Suprapubic skin (tissue), 4 donors: ENCODE results near the gene KIAA1217.

Source experiments
- EP300 ChIP-seq: sonication (generic); formaldehyde crosslinking; IDR thresholded peaks from one replicate; pipeline ENCODE4 v1.6.1; 2017; ENCODE audit warnings: antibody characterized with exemption
- POLR2AphosphoS5 ChIP-seq, 3 donors: sonication (generic); formaldehyde crosslinking; IDR thresholded peaks; one replicate each; pipeline ENCODE4 v1.6.1; 2017; ENCODE audit warnings: antibody characterized with exemption in 3 of 3
- TF ChIP-seq, protein P1 (sequence below), 2 donors: fragments of 200-600 bp in 1 of 2; fragments of 450-650 bp in 1 of 2; sonication (generic) in 1 of 2; IDR thresholded peaks; one replicate each; pipeline ENCODE4 v1.5.1; 2016 to 2019; ENCODE audit warnings: antibody characterized with exemption in 2 of 2, mild to moderate bottlenecking in 1 of 2, moderate library complexity in 1 of 2

DNA sequence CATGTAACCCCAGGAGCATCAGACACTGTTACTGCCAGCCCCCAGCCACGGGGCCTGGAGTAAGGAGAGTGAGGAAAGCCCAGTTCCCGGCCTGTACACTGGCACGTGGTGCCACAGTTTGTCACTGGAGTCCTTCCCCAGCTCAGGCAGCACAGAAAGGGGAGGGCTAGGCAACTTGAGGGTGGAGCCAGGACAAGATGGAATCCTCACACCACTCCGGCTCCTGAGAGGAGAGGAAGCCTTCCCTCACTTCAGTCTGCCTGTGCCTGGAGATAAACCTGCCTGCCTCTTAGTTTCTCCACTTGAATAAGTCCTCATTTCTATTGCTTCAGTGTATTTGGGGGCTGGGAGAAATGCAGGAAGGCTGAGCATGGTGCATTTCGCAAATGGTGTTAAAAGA lies 176.0 kb downstream of the KIAA1217 start:
- TF ChIP-seq, protein P1, sequence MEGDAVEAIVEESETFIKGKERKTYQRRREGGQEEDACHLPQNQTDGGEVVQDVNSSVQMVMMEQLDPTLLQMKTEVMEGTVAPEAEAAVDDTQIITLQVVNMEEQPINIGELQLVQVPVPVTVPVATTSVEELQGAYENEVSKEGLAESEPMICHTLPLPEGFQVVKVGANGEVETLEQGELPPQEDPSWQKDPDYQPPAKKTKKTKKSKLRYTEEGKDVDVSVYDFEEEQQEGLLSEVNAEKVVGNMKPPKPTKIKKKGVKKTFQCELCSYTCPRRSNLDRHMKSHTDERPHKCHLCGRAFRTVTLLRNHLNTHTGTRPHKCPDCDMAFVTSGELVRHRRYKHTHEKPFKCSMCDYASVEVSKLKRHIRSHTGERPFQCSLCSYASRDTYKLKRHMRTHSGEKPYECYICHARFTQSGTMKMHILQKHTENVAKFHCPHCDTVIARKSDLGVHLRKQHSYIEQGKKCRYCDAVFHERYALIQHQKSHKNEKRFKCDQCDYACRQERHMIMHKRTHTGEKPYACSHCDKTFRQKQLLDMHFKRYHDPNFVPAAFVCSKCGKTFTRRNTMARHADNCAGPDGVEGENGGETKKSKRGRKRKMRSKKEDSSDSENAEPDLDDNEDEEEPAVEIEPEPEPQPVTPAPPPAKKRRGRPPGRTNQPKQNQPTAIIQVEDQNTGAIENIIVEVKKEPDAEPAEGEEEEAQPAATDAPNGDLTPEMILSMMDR (IDR thresholded peaks at IDR 0.05): no peak
- TF ChIP-seq POLR2AphosphoS5 (IDR thresholded peaks at IDR 0.05) (no peak), EP300 (no peak)
